H9 (cell line): ENCODE measurements around the gene HLA-A. TPM values are rescaled to one million over a fixed set of nuclear protein-coding genes. Genes with fewer than 3 reads are reported as not detected.

Experiments
- DNase-seq: peaks from one replicate; pipeline ENCODE4 v3.0.0-alpha.2; 2017
- H2AFZ ChIP-seq: one replicate; pipeline ENCODE4 v1.6.1; 2013; ENCODE audit warnings: mild to moderate bottlenecking, low read length, control low read depth, moderate library complexity
- H2AK5ac ChIP-seq: 2 replicates; pipeline ENCODE4 v1.6.1; 2013; ENCODE audit warnings: low read length, control low read depth, mixed read lengths; ENCODE audit not compliant: insufficient read length
- H2BK120ac ChIP-seq: one replicate; pipeline ENCODE4 v1.6.1; 2013; ENCODE audit warnings: low read depth, mild to moderate bottlenecking, low read length, control low read depth, inconsistent platforms; ENCODE audit not compliant: poor library complexity, severe bottlenecking
- H2BK12ac ChIP-seq: 2 replicates; pipeline ENCODE4 v1.6.1; 2013; ENCODE audit warnings: low read length, control low read depth, mixed read lengths, low read depth; ENCODE audit not compliant: insufficient read length
- H2BK15ac ChIP-seq: 2 replicates; pipeline ENCODE4 v1.6.1; 2013; ENCODE audit warnings: low read depth, low read length, control low read depth
- H2BK20ac ChIP-seq: one replicate; pipeline ENCODE4 v1.6.1; 2013; ENCODE audit warnings: low read depth, mild to moderate bottlenecking, low read length, control low read depth, inconsistent platforms; ENCODE audit not compliant: poor library complexity, severe bottlenecking
- H2BK5ac ChIP-seq: 2 replicates; pipeline ENCODE4 v1.6.1; 2013; ENCODE audit warnings: low read length, control low read depth, mixed read lengths; ENCODE audit not compliant: insufficient read length
- H3K14ac ChIP-seq: 2 replicates; pipeline ENCODE4 v1.6.1; 2013; ENCODE audit warnings: low read length, control low read depth; ENCODE audit not compliant: insufficient read depth
- H3K18ac ChIP-seq: 2 replicates; pipeline ENCODE4 v1.6.1; 2013; ENCODE audit warnings: low read depth, mild to moderate bottlenecking, mixed read lengths, low read length, control low read depth; ENCODE audit not compliant: insufficient read length
- H3K23ac ChIP-seq: 2 replicates; pipeline ENCODE4 v1.6.1; 2013; ENCODE audit warnings: low read length, control low read depth, mixed read lengths, low read depth; ENCODE audit not compliant: insufficient read length
- H3K23me2 ChIP-seq: 2 replicates; pipeline ENCODE4 v1.6.1; 2013; ENCODE audit warnings: low read depth, mild to moderate bottlenecking, mixed read lengths, low read length, control low read depth; ENCODE audit not compliant: insufficient read length, poor library complexity, severe bottlenecking
- H3K27ac ChIP-seq: 2 replicates; pipeline ENCODE4 v1.5.1; 2013; ENCODE audit warnings: low read length, control low read depth, mixed read lengths, low read depth; ENCODE audit not compliant: insufficient read length
- H3K27me3 ChIP-seq: 2 replicates; pipeline ENCODE4 v1.6.1; 2013; ENCODE audit warnings: low read length, control low read depth, inconsistent platforms; ENCODE audit not compliant: insufficient read depth
- H3K4ac ChIP-seq: 2 replicates; pipeline ENCODE4 v1.6.1; 2013; ENCODE audit warnings: low read depth, mild to moderate bottlenecking, control low read depth, inconsistent platforms, low read length, moderate library complexity
- H3K4me1 ChIP-seq: 2 replicates; pipeline ENCODE4 v1.6.1; 2013; ENCODE audit warnings: low read length, control low read depth, inconsistent platforms; ENCODE audit not compliant: insufficient read depth
- H3K4me2 ChIP-seq: 2 replicates; pipeline ENCODE4 v1.6.1; 2013; ENCODE audit warnings: low read length, control low read depth, mixed read lengths; ENCODE audit not compliant: insufficient read length, insufficient read depth
- H3K56ac ChIP-seq: 2 replicates; pipeline ENCODE4 v1.6.1; 2013; ENCODE audit warnings: low read depth, mild to moderate bottlenecking, mixed read lengths, low read length, control low read depth; ENCODE audit not compliant: insufficient read length
- H3K79me1 ChIP-seq: 2 replicates; pipeline ENCODE4 v1.6.1; 2013; ENCODE audit warnings: low read depth, mild to moderate bottlenecking, moderate library complexity, low read length, control low read depth, inconsistent platforms; ENCODE audit not compliant: insufficient read depth, poor library complexity, severe bottlenecking
- H3K79me2 ChIP-seq: 2 replicates; pipeline ENCODE4 v1.6.1; 2013; ENCODE audit warnings: low read length, control low read depth, inconsistent platforms; ENCODE audit not compliant: insufficient read depth
- H3K9ac ChIP-seq: 2 replicates; pipeline ENCODE4 v1.6.1; 2013; ENCODE audit warnings: low read length, control low read depth, mixed read lengths; ENCODE audit not compliant: insufficient read length; ENCODE audit errors: extremely low read depth
- H3K9me3 ChIP-seq: one replicate; pipeline ENCODE4 v1.6.1; 2013; ENCODE audit warnings: low read depth, low read length, inconsistent platforms; ENCODE audit not compliant: control insufficient read depth
- H3T11ph ChIP-seq: one replicate; pipeline ENCODE4 v1.6.1; 2013; ENCODE audit warnings: mild to moderate bottlenecking, low read length, control low read depth, inconsistent platforms
- H4K20me1 ChIP-seq: one replicate; pipeline ENCODE4 v1.6.1; 2013; ENCODE audit not compliant: control insufficient read depth, insufficient read length, insufficient read depth
- H4K5ac ChIP-seq: 2 replicates; pipeline ENCODE4 v1.6.1; 2013; ENCODE audit warnings: low read depth, mild to moderate bottlenecking, mixed read lengths, low read length, control low read depth; ENCODE audit not compliant: insufficient read length
- H4K8ac ChIP-seq: replicated peaks from 2 replicates; pipeline ENCODE4 v1.6.1; 2013; ENCODE audit warnings: low read length, control low read depth, mixed read lengths, low read depth; ENCODE audit not compliant: insufficient read length
- H4K91ac ChIP-seq: 2 replicates; pipeline ENCODE4 v1.6.1; 2013; ENCODE audit warnings: low read depth, mild to moderate bottlenecking, moderate library complexity, mixed read lengths, low read length, control low read depth; ENCODE audit not compliant: insufficient read length
- H3K27ac Mint-ChIP-seq, 3 experiments: 2 replicates in 2 of 3; 3 replicates in 1 of 3; pipeline ENCODE4 v1.8.0; 2020 to 2021; ENCODE audit warnings: mixed read lengths in 3 of 3, mild to moderate bottlenecking in 1 of 3, moderate library complexity in 1 of 3
- H3K27me3 Mint-ChIP-seq: 2 replicates; pipeline ENCODE4 v1.8.0; 2021; ENCODE audit warnings: low read depth, mild to moderate bottlenecking, moderate library complexity, mixed read lengths
- H3K36me3 Mint-ChIP-seq, 3 experiments: 2 replicates in 2 of 3; 3 replicates in 1 of 3; pipeline ENCODE4 v1.8.0; 2020 to 2021; ENCODE audit warnings: low read depth in 3 of 3, mixed read lengths in 3 of 3; ENCODE audit not compliant: insufficient read depth in 1 of 3
- H3K4me1 Mint-ChIP-seq, 2 experiments: 2 replicates each; pipeline ENCODE4 v1.8.0; 2020; ENCODE audit warnings: mixed read lengths in 2 of 2
- H3K4me3 Mint-ChIP-seq, 2 experiments: 2 replicates in 1 of 2; 3 replicates in 1 of 2; pipeline ENCODE4 v1.8.0; 2020 to 2021; ENCODE audit warnings: mild to moderate bottlenecking in 2 of 2, mixed read lengths in 2 of 2, moderate library complexity in 1 of 2
- H3K9me3 Mint-ChIP-seq, 2 experiments: 2 replicates in 1 of 2; 3 replicates in 1 of 2; pipeline ENCODE4 v1.8.0; 2020; ENCODE audit warnings: mild to moderate bottlenecking in 2 of 2, mixed read lengths in 2 of 2, moderate library complexity in 1 of 2
- WGBS: extraction: QIAGEN DNeasy Blood & Tissue Kit; methylation state at CpG from one replicate; pipeline ENCODE4 v1.1.7; 2013; ENCODE audit warnings: missing lambda C conversion rate, low lambda C conversion rate, mixed read lengths; ENCODE audit not compliant: insufficient read length; ENCODE audit errors: extremely low coverage; 5-methylcytosine and 5-hydroxymethylcytosine counted together
- total RNA-seq: library from RNA; stranded (reverse); gene quantifications from 2 replicates; pipeline ENCODE4 v1.2.1, GENCODE V29; 2021
- TF ChIP-seq, protein P1 (sequence below): fragments of 200-600 bp; sonication (generic); conservative IDR thresholded peaks from 3 replicates; pipeline ENCODE4 v1.8.0; 2021; ENCODE audit warnings: antibody characterized with exemption, mild to moderate bottlenecking

Gene HLA-A
- total RNA-seq, 1 experiment from 2014 or later = 248 TPM

- no peak overlapping the region for H3K56ac ChIP-seq
- no peak overlapping the region for H4K8ac ChIP-seq
- Mint-ChIP-seq H3K4me1 (peaks cover 0 to 4% of the 10 kb centered on the region in 2 experiments; a peak in 2 of 4 replicates), H3K4me3 (no peak overlapping the region), H3K9me3 (peaks cover 5 to 9% of the 10 kb centered on the region in 2 experiments; a peak in 4 of 5 replicates), H3K36me3 (peaks cover 0 to 10% (median 0%) of the 10 kb centered on the region in 3 experiments; a peak in 2 of 7 replicates), H3K27ac (no peak overlapping the region), H3K27me3 (peaks cover 12% of the 10 kb centered on the region)
- no peak overlapping the region for H3K4me2 ChIP-seq
- H3K27ac ChIP-seq = no peak overlapping the region
- H3K27me3 ChIP-seq = no peaks in the 10 kb centered on the region
- no peaks in the 10 kb centered on the region for H3K79me2 ChIP-seq
- no peak overlapping the region for H2AFZ ChIP-seq
- no peak overlapping the region for H3K14ac ChIP-seq
- H2BK120ac ChIP-seq = no peak overlapping the region
- no CpG with 5 or more reads among the region's 3 CpGs for WGBS
- H3K23ac ChIP-seq = no peak overlapping the region
- H3K4ac ChIP-seq = no peak overlapping the region
- H2AK5ac ChIP-seq = no peak overlapping the region
- H4K91ac ChIP-seq = no peak overlapping the region
- H2BK20ac ChIP-seq = no peak overlapping the region
- H4K5ac ChIP-seq = no peak overlapping the region
- H3K23me2 ChIP-seq = no peaks in the 10 kb centered on the region
- H2BK12ac ChIP-seq = no peak overlapping the region
- no peak for DNase-seq
- H2BK15ac ChIP-seq = no peak overlapping the region
- H4K20me1 ChIP-seq = no peaks in the 10 kb centered on the region
- H2BK5ac ChIP-seq = no peak overlapping the region
- no peak overlapping the region for H3T11ph ChIP-seq
- no peak overlapping the region for H3K9ac ChIP-seq
- H3K18ac ChIP-seq = no peak overlapping the region
- no peaks in the 10 kb centered on the region for H3K79me1 ChIP-seq
- no peaks in the 10 kb centered on the region for H3K4me1 ChIP-seq
- no peaks in the 10 kb centered on the region for H3K9me3 ChIP-seq
- TF ChIP-seq, protein P1, sequence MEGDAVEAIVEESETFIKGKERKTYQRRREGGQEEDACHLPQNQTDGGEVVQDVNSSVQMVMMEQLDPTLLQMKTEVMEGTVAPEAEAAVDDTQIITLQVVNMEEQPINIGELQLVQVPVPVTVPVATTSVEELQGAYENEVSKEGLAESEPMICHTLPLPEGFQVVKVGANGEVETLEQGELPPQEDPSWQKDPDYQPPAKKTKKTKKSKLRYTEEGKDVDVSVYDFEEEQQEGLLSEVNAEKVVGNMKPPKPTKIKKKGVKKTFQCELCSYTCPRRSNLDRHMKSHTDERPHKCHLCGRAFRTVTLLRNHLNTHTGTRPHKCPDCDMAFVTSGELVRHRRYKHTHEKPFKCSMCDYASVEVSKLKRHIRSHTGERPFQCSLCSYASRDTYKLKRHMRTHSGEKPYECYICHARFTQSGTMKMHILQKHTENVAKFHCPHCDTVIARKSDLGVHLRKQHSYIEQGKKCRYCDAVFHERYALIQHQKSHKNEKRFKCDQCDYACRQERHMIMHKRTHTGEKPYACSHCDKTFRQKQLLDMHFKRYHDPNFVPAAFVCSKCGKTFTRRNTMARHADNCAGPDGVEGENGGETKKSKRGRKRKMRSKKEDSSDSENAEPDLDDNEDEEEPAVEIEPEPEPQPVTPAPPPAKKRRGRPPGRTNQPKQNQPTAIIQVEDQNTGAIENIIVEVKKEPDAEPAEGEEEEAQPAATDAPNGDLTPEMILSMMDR = no peak
Observed at GRCh38 chr6:29924287-29924686, 18.0 kb upstream of the HLA-A start.
